GM23248 (cell line): ENCODE data around the gene RNASEH2B. TPM values are rescaled to one million over a fixed set of nuclear protein-coding genes. Genes with fewer than 3 reads are reported as not detected.

Source experiments
- DNase-seq: peaks from one replicate; pipeline ENCODE4 v3.0.0-alpha.2; 2015
- H2AFZ ChIP-seq: fragments of 200-600 bp; sonication (generic); 2 replicates; pipeline ENCODE4 v1.6.1; 2016; ENCODE audit warnings: antibody characterized with exemption
- H3F3A ChIP-seq: fragments of 200-600 bp; sonication (generic); 2 replicates; pipeline ENCODE4 v1.6.1; 2016; ENCODE audit warnings: mild to moderate bottlenecking, antibody characterized with exemption, mixed run types; ENCODE audit not compliant: insufficient read depth
- H3K27ac ChIP-seq: fragments of 200-600 bp; sonication (generic); 2 replicates; pipeline ENCODE4 v1.5.1; 2016; ENCODE audit warnings: mild to moderate bottlenecking
- H3K27me3 ChIP-seq: fragments of 200-600 bp; sonication (generic); replicated peaks from 2 replicates; pipeline ENCODE4 v1.6.1; 2016; ENCODE audit warnings: mild to moderate bottlenecking; ENCODE audit not compliant: insufficient read depth
- H3K36me3 ChIP-seq: fragments of 200-600 bp; sonication (generic); 2 replicates; pipeline ENCODE4 v1.6.1; 2016; ENCODE audit warnings: low read depth, mild to moderate bottlenecking
- H3K4me1 ChIP-seq: fragments of 200-600 bp; sonication (generic); 2 replicates; pipeline ENCODE4 v1.6.1; 2016; ENCODE audit warnings: mild to moderate bottlenecking; ENCODE audit not compliant: insufficient read depth
- H3K4me2 ChIP-seq: fragments of 200-600 bp; sonication (generic); one replicate; pipeline ENCODE4 v1.6.1; 2016; ENCODE audit warnings: mild to moderate bottlenecking; ENCODE audit not compliant: unreplicated experiment
- H3K4me3 ChIP-seq: fragments of 200-600 bp; sonication (generic); 2 replicates; pipeline ENCODE4 v1.5.1; 2016; ENCODE audit warnings: mild to moderate bottlenecking
- H3K79me2 ChIP-seq: fragments of 200-600 bp; sonication (generic); 2 replicates; pipeline ENCODE4 v1.6.1; 2016; ENCODE audit warnings: mild to moderate bottlenecking; ENCODE audit not compliant: insufficient read depth
- H3K9ac ChIP-seq: fragments of 200-600 bp; sonication (generic); 2 replicates; pipeline ENCODE4 v1.6.1; 2016; ENCODE audit warnings: mild to moderate bottlenecking
- H3K9me2 ChIP-seq: fragments of 200-600 bp; sonication (generic); 2 replicates; pipeline ENCODE4 v1.6.1; 2016; ENCODE audit warnings: mixed run types, mild to moderate bottlenecking, moderate library complexity; ENCODE audit not compliant: insufficient read depth
- H3K9me3 ChIP-seq: fragments of 200-600 bp; sonication (generic); one replicate; pipeline ENCODE4 v1.6.1; 2017; ENCODE audit warnings: low read depth
- H4K20me1 ChIP-seq: fragments of 200-600 bp; sonication (generic); 2 replicates; pipeline ENCODE4 v1.6.0; 2016; ENCODE audit not compliant: insufficient read depth
- EZH2 ChIP-seq: fragments of 200-600 bp; sonication (generic); IDR thresholded peaks from 2 replicates; pipeline ENCODE4 v1.6.1; 2018; ENCODE audit warnings: antibody characterized with exemption, mild to moderate bottlenecking; ENCODE audit not compliant: insufficient read depth, poor library complexity, severe bottlenecking
- EZH2phosphoT487 ChIP-seq: fragments of 200-600 bp; sonication (generic); IDR thresholded peaks from 2 replicates; pipeline ENCODE4 v1.6.1; 2018; ENCODE audit warnings: antibody characterized with exemption, moderate library complexity, mild to moderate bottlenecking, low read depth; ENCODE audit not compliant: insufficient read depth
- WGBS, 2 experiments: methylation state at CpG; one replicate each; pipeline ENCODE4 v1.1.6; 2015 to 2017; ENCODE audit warnings: low lambda C conversion rate in 2 of 2, low coverage in 1 of 2; ENCODE audit errors: missing lambda C conversion rate in 2 of 2; 5-methylcytosine and 5-hydroxymethylcytosine counted together
- in situ Hi-C: fragments of 300-500 bp; cut with MboI; formaldehyde crosslinking; loops from 2 replicates; pipeline ENCODE4 v1.15.0; 2020
- polyA plus RNA-seq: library from polyadenylated mRNA; unstranded; fragments of >200 nt; fragmentation: Nextera tagmentation; extraction: Ambion mirVana; gene quantifications from 2 replicates; pipeline ENCODE4 v1.2.1, GENCODE V29; 2016
- total RNA-seq: library from RNA; depleted of rRNA; stranded (reverse); fragments of >200 nt; shearing (Covaris generic); gene quantifications from 2 replicates; pipeline ENCODE4 v1.2.3, GENCODE V29; 2014

Gene RNASEH2B
- total and polyA plus RNA-seq, 2 experiments from 2014 or later = 27.9 to 28.3 TPM

- Histone ChIP-seq H3K36me3 (no peaks in the 10 kb centered on the region), H3K4me1 (0 out of 2 replicates have a peak, but pooled peaks cover 4% of the 10 kb centered on the region), H3K9me3 (no peaks in the 10 kb centered on the region), H2AFZ (no peak overlapping the region), H3K4me3 (no peak overlapping the region), H3K79me2 (no peaks in the 10 kb centered on the region), H3K9ac (no peak overlapping the region), H3K4me2 (no peak overlapping the region), H3K27ac (no peak overlapping the region), H3K9me2 (no peaks in the 10 kb centered on the region), H3F3A (no peaks in the 10 kb centered on the region), H3K27me3 (0 out of 2 replicates have a peak, but pooled peaks cover under 1% of the 10 kb centered on the region), H4K20me1 (no peaks in the 10 kb centered on the region)
- TF ChIP-seq EZH2 = no peak
- no peak for TF ChIP-seq EZH2phosphoT487
- in situ Hi-C loops = no loop called here
- no peak for DNase-seq
Measured at GRCh38 chr13:50891206-50891605, 18.4 kb upstream of the RNASEH2B start.

GRCh38 chr13:50892210-50892944, 17.2 kb upstream of the RNASEH2B start:
- no peak overlapping the region for H3K4me2 ChIP-seq
- no peak overlapping the region for H3K9ac ChIP-seq
- DNase-seq = no peak
- no peaks in the 10 kb centered on the region for H3K79me2 ChIP-seq
- no peaks in the 10 kb centered on the region for H4K20me1 ChIP-seq
- H3F3A ChIP-seq = no peaks in the 10 kb centered on the region
- no peak overlapping the region for H3K4me3 ChIP-seq
- 0 out of 2 replicates have a peak, but pooled peaks cover 10% of the 10 kb centered on the region for H3K27me3 ChIP-seq
- H3K9me2 ChIP-seq = no peaks in the 10 kb centered on the region
- no peaks in the 10 kb centered on the region for H3K9me3 ChIP-seq
- in situ Hi-C loops = no loop called here
- H2AFZ ChIP-seq = no peak overlapping the region
- WGBS, 2 experiments = 44 to 48% methylated on average over 7 of the region's 7 CpGs
- H3K27ac ChIP-seq = no peak overlapping the region
- TF ChIP-seq EZH2phosphoT487 (no peak), EZH2 (no peak)
- H3K4me1 ChIP-seq = 0 out of 2 replicates have a peak, but pooled peaks cover 4% of the 10 kb centered on the region
- H3K36me3 ChIP-seq = no peaks in the 10 kb centered on the region

GRCh38 chr13:50893211-50893852, 16.3 kb upstream of the RNASEH2B start:
- no peak overlapping the region for H3K27ac ChIP-seq
- H3K9me3 ChIP-seq = no peaks in the 10 kb centered on the region
- H2AFZ ChIP-seq = peak overlapping the region; percentile 43
- H3K9ac ChIP-seq = no peak overlapping the region
- H3K4me3 ChIP-seq = no peak overlapping the region
- peak overlapping the region; percentile 28 for H3K4me2 ChIP-seq
- no peaks in the 10 kb centered on the region for H3K79me2 ChIP-seq
- in situ Hi-C loops = no loop called here
- 17 to 31% methylated on average over 4 of the region's 4 CpGs for WGBS, 2 experiments
- TF ChIP-seq EZH2 (no peak), EZH2phosphoT487 (no peak)
- no peaks in the 10 kb centered on the region for H3F3A ChIP-seq
- no peaks in the 10 kb centered on the region for H3K36me3 ChIP-seq
- H3K27me3 ChIP-seq = 0 out of 2 replicates have a peak, but pooled peaks cover 10% of the 10 kb centered on the region
- no peaks in the 10 kb centered on the region for H3K9me2 ChIP-seq
- H3K4me1 ChIP-seq = 0 out of 2 replicates have a peak, but pooled peaks cover 4% of the 10 kb centered on the region
- H4K20me1 ChIP-seq = no peaks in the 10 kb centered on the region
- DNase-seq = peak; percentile 45

GRCh38 chr13:50894012-50894411, 15.6 kb upstream of the RNASEH2B start:
- Histone ChIP-seq H3K4me2 (no peak overlapping the region), H3K79me2 (no peaks in the 10 kb centered on the region), H3K9ac (no peak overlapping the region), H3K27ac (no peak overlapping the region), H3K36me3 (no peaks in the 10 kb centered on the region), H2AFZ (peak overlapping the region; percentile 43; the same call in 1 of the 2 replicates), H3K9me3 (no peaks in the 10 kb centered on the region), H3K4me3 (no peak overlapping the region), H3F3A (no peaks in the 10 kb centered on the region), H3K9me2 (no peaks in the 10 kb centered on the region), H3K4me1 (0 out of 2 replicates have a peak, but pooled peaks cover 4% of the 10 kb centered on the region), H4K20me1 (no peaks in the 10 kb centered on the region), H3K27me3 (0 out of 2 replicates have a peak, but pooled peaks cover 10% of the 10 kb centered on the region)
- no peak for DNase-seq
- in situ Hi-C loops = no loop called here
- 88 to 93% methylated on average over 2 of the region's 2 CpGs for WGBS, 2 experiments
- TF ChIP-seq EZH2 = no peak
